Prostate gland (tissue), 2 donors: ENCODE results near the gene CYP26A1.

Experiments used
- CTCF ChIP-seq, 4 experiments: fragments of 200-600 bp in 2 of 4; fragments of 450-650 bp in 2 of 4; sonication (generic) in 2 of 4; IDR thresholded peaks; 1 replicate in 3 of 4; 2 replicates in 1 of 4; pipeline ENCODE4 v1.5.1; 2016 to 2019; ENCODE audit warnings: antibody characterized with exemption in 4 of 4, mild to moderate bottlenecking in 2 of 4, moderate library complexity in 2 of 4
- POLR2A ChIP-seq: fragments of 450-650 bp; IDR thresholded peaks from one replicate; pipeline ENCODE4 v1.6.1; 2016; ENCODE audit warnings: antibody characterized with exemption, mild to moderate bottlenecking

GRCh38 chr10:93090619-93091018, 16.9 kb downstream of the CYP26A1 start:
- TF ChIP-seq CTCF (IDR thresholded peaks at IDR 0.05): no peak
- no peak for TF ChIP-seq POLR2A
